SK-N-SH treated with all-trans-retinoic acid at 6 μM for 48 hours (cell line): ENCODE data around the gene ABCA3.

ENCODE experiments used
- ATAC-seq: fragments of 200-7000 bp; cut with Tn5 transposase; 3 replicates; pipeline ENCODE4 v1.9.1; 2020; ENCODE audit warnings: mild to moderate bottlenecking, moderate library complexity
- ARNTL ChIP-seq: fragments of 450-650 bp; formaldehyde crosslinking; IDR thresholded peaks from 2 replicates; pipeline ENCODE4 v1.5.0; 2020; ENCODE audit warnings: low read depth, mild to moderate bottlenecking, moderate library complexity, borderline replicate concordance
- CSDC2 ChIP-seq: fragments of 250-450 bp; sonication (Bioruptor Pico); IDR thresholded peaks from 2 replicates; pipeline ENCODE4 v1.5.0; 2020; ENCODE audit warnings: mild to moderate bottlenecking, moderate library complexity
- CSRNP3 ChIP-seq: fragments of 250-450 bp; sonication (Bioruptor Pico); IDR thresholded peaks from 2 replicates; pipeline ENCODE4 v1.5.1; 2021; ENCODE audit warnings: mild to moderate bottlenecking, moderate library complexity
- ESRRG ChIP-seq: fragments of 250-450 bp; sonication (Bioruptor Pico); IDR thresholded peaks from 2 replicates; pipeline ENCODE4 v1.6.1; 2021; ENCODE audit warnings: mild to moderate bottlenecking
- GLIS3 ChIP-seq: fragments of 250-450 bp; sonication (Bioruptor Pico); IDR thresholded peaks from 2 replicates; pipeline ENCODE4 v1.5.0; 2020; ENCODE audit warnings: mild to moderate bottlenecking, moderate library complexity
- OSR1 ChIP-seq: fragments of 250-450 bp; sonication (Bioruptor Pico); IDR thresholded peaks from 2 replicates; pipeline ENCODE4 v1.8.0; 2022; ENCODE audit warnings: moderate library complexity, mild to moderate bottlenecking, inconsistent platforms
- POU6F1 ChIP-seq: fragments of 250-450 bp; sonication (Bioruptor Pico); IDR thresholded peaks from 2 replicates; pipeline ENCODE4 v1.8.0; 2021; ENCODE audit warnings: low read depth, mild to moderate bottlenecking, moderate library complexity, borderline replicate concordance
- PPARA ChIP-seq: fragments of 250-450 bp; sonication (Bioruptor Pico); IDR thresholded peaks from 2 replicates; pipeline ENCODE4 v1.5.0; 2020; ENCODE audit warnings: mild to moderate bottlenecking, borderline replicate concordance
- RARB ChIP-seq: fragments of 250-450 bp; sonication (Bioruptor Pico); IDR thresholded peaks from 2 replicates; pipeline ENCODE4 v1.8.0; 2021; ENCODE audit warnings: mild to moderate bottlenecking, moderate library complexity
- SNAI2 ChIP-seq: fragments of 250-450 bp; sonication (Bioruptor Pico); IDR thresholded peaks from 2 replicates; pipeline ENCODE4 v1.5.0; 2020; ENCODE audit warnings: mild to moderate bottlenecking, moderate library complexity
- TOX ChIP-seq: fragments of 250-450 bp; sonication (Bioruptor Pico); IDR thresholded peaks from 2 replicates; pipeline ENCODE4 v1.8.0; 2021; ENCODE audit warnings: mild to moderate bottlenecking, moderate library complexity, borderline replicate concordance
- TSHZ2 ChIP-seq: fragments of 250-450 bp; sonication (Bioruptor Pico); IDR thresholded peaks from 2 replicates; pipeline ENCODE4 v1.5.0; 2020; ENCODE audit warnings: mild to moderate bottlenecking, moderate library complexity
- ZFP30 ChIP-seq: fragments of 450-650 bp; formaldehyde crosslinking; IDR thresholded peaks from 2 replicates; pipeline ENCODE4 v1.5.0; 2022; ENCODE audit warnings: mild to moderate bottlenecking, moderate library complexity
- ZNF565 ChIP-seq: fragments of 450-650 bp; formaldehyde crosslinking; conservative IDR thresholded peaks from 2 replicates; pipeline ENCODE4 v1.5.0; 2020; ENCODE audit warnings: low read depth, mild to moderate bottlenecking, moderate library complexity
- ZNF70 ChIP-seq: fragments of 450-650 bp; formaldehyde crosslinking; IDR thresholded peaks from 2 replicates; pipeline ENCODE4 v1.5.0; 2020; ENCODE audit warnings: mild to moderate bottlenecking, moderate library complexity
- ZNF8 ChIP-seq: fragments of 450-650 bp; formaldehyde crosslinking; IDR thresholded peaks from 2 replicates; pipeline ENCODE4 v1.5.0; 2020; ENCODE audit warnings: mild to moderate bottlenecking, moderate library complexity
- TF ChIP-seq, protein P1 (sequence below): fragments of 250-450 bp; sonication (Bioruptor Pico); IDR thresholded peaks from 2 replicates; pipeline ENCODE4 v1.8.0; 2020; ENCODE audit warnings: mild to moderate bottlenecking, moderate library complexity, borderline replicate concordance

The ABCA3 gene

DNA sequence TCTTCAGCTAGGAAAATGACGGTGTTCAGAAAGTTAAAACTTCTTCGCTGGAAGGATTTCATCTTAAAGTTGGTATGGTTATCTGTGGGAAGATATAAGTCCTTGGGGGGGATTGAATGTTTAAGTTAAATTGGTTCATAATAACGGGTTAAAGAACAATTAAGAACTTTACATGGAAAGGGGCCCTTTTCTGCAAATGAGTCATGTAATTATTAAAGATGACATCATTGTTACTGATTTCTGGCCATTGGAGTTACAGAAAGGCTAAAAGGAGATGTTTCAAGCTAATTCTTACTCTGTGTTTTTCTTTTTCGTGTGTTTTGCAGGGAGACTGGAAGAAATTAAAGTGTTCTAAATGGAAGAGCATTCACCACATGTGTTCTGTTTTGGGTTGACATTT, 20.6 kb upstream of the ABCA3 start (continued):
- no peak for TF ChIP-seq TSHZ2 (CRISPR knock-in tag)
- no peak for TF ChIP-seq SNAI2
- TF ChIP-seq ARNTL (CRISPR knock-in tag) = no peak
- no peak for TF ChIP-seq TOX (CRISPR knock-in tag)
- TF ChIP-seq ZNF70 = no peak
- no peak for TF ChIP-seq OSR1 (CRISPR knock-in tag)
- no peak for TF ChIP-seq ZNF8 (CRISPR knock-in tag)
- TF ChIP-seq ZFP30 (CRISPR knock-in tag) = no peak
- TF ChIP-seq, all 23 proteins: peak for 0

- TF ChIP-seq ZNF565 (CRISPR knock-in tag) = no peak
- TF ChIP-seq RARB = no peak
- no peak for TF ChIP-seq PPARA (CRISPR knock-in tag)
- no peak for TF ChIP-seq CSDC2 (CRISPR knock-in tag)
- no peak for TF ChIP-seq GLIS3 (CRISPR knock-in tag)
- TF ChIP-seq OSR1 (CRISPR knock-in tag) = no peak
- TF ChIP-seq, all 23 proteins: peak for 0
- no peak for ATAC-seq
Observed at GRCh38 chr16:2359919-2360318, 19.4 kb upstream of the ABCA3 start.

DNA sequence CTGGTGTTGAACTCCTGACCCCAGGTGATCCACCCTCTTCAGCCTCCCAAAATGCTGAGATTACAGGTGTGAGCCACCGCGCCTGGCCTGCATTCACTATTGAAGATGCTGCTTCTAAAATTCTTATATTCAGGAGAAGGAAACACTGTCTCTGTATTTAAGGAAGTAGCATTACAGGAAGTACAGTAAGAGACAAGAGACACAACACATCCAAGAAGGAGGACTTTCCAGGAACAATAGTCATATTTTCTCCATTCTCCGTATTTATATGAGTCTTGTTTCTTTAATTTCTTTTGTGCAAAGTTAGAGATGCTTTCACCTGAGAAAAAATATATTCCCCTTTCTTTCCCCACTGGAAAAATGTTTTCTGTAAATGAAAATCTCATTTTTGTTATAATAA, 18.3 kb upstream of the ABCA3 start:
- no peak for ATAC-seq

GRCh38 chr16:2357331-2357730, 16.8 kb upstream of the ABCA3 start:
- no peak for ATAC-seq

More for the DNA sequence above, 18.3 kb upstream of the ABCA3 start:
- TF ChIP-seq TOX (CRISPR knock-in tag) (no peak), SNAI2 (no peak)

More at GRCh38 chr16:2357331-2357730, 16.8 kb upstream of the ABCA3 start:
- no peak for TF ChIP-seq CSDC2 (CRISPR knock-in tag)
- no peak for TF ChIP-seq CSRNP3 (CRISPR knock-in tag)
- TF ChIP-seq, protein P1, sequence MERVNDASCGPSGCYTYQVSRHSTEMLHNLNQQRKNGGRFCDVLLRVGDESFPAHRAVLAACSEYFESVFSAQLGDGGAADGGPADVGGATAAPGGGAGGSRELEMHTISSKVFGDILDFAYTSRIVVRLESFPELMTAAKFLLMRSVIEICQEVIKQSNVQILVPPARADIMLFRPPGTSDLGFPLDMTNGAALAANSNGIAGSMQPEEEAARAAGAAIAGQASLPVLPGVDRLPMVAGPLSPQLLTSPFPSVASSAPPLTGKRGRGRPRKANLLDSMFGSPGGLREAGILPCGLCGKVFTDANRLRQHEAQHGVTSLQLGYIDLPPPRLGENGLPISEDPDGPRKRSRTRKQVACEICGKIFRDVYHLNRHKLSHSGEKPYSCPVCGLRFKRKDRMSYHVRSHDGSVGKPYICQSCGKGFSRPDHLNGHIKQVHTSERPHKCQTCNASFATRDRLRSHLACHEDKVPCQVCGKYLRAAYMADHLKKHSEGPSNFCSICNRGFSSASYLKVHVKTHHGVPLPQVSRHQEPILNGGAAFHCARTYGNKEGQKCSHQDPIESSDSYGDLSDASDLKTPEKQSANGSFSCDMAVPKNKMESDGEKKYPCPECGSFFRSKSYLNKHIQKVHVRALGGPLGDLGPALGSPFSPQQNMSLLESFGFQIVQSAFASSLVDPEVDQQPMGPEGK (CRISPR knock-in tag) = no peak
- TF ChIP-seq OSR1 (CRISPR knock-in tag) = no peak
- no peak for TF ChIP-seq ESRRG (CRISPR knock-in tag)
- TF ChIP-seq POU6F1 (CRISPR knock-in tag) = no peak
- TF ChIP-seq, all 23 proteins: peak for 0
